ENCODE data around the gene KCNIP1. TPM values are rescaled to one million over a fixed set of nuclear protein-coding genes. Genes with fewer than 3 reads are reported as not detected.
A peak's percentile ranks its signal among the peaks of the same experiment; 100 is the strongest.

KCNIP1 gene
- total and polyA plus RNA-seq, 2 of the 8 experiments (the other 6 are each of a cell fraction or from before 2014, with no cell fraction given), result 0.52 to 0.83 TPM

DNA sequence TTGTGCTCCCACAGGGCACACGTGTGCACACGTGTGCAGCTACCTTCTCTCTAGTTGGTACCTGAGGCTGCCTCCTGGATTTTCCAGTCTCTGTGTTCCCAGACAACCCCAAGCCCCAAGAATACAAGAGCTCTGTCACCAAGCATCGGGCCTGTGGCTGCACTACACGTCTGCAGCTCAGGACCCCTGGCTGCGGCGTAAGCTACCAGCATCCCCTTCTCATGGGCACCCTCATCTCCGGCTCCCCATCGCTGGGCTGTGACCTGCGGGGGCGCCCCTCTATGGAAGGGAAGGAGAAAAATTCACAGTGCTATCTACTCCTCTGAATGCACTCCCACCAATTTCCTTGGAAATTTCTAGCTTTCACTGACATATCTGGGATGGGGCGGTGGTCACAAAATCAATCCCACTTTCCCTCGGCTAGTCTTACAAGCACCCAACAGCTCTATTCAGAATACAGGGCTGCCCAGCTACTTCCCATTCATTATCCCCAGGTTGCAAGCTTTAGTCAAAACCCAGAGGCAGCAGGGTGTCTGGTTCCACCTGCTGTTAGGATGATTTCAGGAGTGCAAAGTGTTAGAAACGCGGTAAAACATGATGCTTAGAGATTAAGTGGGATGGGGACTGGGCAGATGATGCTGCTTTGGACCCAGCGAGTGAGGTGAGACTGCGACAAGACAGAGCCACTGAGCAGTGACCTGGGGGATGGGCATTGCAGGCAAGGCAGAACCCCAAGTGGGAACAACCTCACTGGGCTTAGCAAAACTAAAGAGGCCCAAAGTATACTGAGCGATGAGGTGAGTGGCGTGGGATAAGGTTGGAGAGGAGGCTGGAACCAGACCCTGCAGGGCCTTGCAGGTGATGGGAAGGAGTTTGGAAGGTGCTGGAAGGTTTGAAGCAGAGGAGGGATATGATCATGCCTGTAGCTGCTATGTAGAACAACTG is 121.7 kb downstream of the KCNIP1 start:
- ChIA-PET CTCF (ENCODE audit: partially characterized antibody) (interaction anchor here (0.8 to 39.4 kb wide), 27 partner anchors 0 to 406 kb away, joined by 3 to 982 read pairs (median 4); no protein-coding TSS in a partner anchor), POLR2A (ENCODE audit: partially characterized antibody) (interaction anchor here (0.6 to 1.5 kb wide), 6 partner anchors 8 to 972 kb away, joined by 3 to 5 read pairs (median 3); no protein-coding TSS in a partner anchor)
- Histone ChIP-seq H2BK12ac (ENCODE audit: low read depth, low read length) (no peak overlapping the region), H2AK5ac (ENCODE audit: low read depth, low read length) (no peak overlapping the region; the same call in 1 of the 2 replicates), H4K91ac (replicated peaks; ENCODE audit: insufficient read length, low read length) (peak overlapping the region; percentile 41), H3K23me2 (ENCODE audit: low read depth, low read length) (no peaks in the 10 kb centered on the region), H3K4me1 (replicated peaks in 1 of 4; ENCODE audit: control insufficient read depth in 3 of 4, insufficient read depth in 4 of 4, low read length in 3 of 4) (peaks cover 0 to 10% (median 3%) of the 10 kb centered on the region in 4 experiments; a peak in 6 of 7 replicates), H2BK20ac (ENCODE audit: low read length) (no peak overlapping the region), H3K27me3 (replicated peaks in 1 of 4; ENCODE audit: control insufficient read depth in 3 of 4, extremely low read depth in 1 of 4, insufficient read depth in 3 of 4, low read length in 3 of 4) (no peaks in the 10 kb centered on the region; a peak in 1 of 7 replicates), H3K79me2 (ENCODE audit: control insufficient read depth in 1 of 2, insufficient read depth in 2 of 2, low read length in 2 of 2) (no peaks in the 10 kb centered on the region), H3K23ac (ENCODE audit: insufficient read length) (no peak overlapping the region), H3K9ac (replicated peaks in 1 of 4; ENCODE audit: extremely low read depth in 1 of 4, low read depth in 3 of 4, low read length in 3 of 4) (no peak overlapping the region), H4K20me1 (replicated peaks in 1 of 2; ENCODE audit: control insufficient read depth in 1 of 2, insufficient read depth in 2 of 2, low read length in 2 of 2) (peaks cover 0 to 3% of the 10 kb centered on the region in 2 experiments), H3K18ac (ENCODE audit: extremely low read depth, low read length) (no peak overlapping the region), H3K9me3 (ENCODE audit: insufficient read depth in 2 of 2, low read depth in 1 of 2, low read length in 1 of 2) (no peaks in the 10 kb centered on the region), H3K14ac (ENCODE audit: insufficient read length) (no peak overlapping the region), H4K5ac (ENCODE audit: insufficient read length, low read depth, low read length) (no peak overlapping the region), H2BK120ac (replicated peaks; ENCODE audit: low read depth, low read length) (no peak overlapping the region), H2BK5ac (ENCODE audit: low read depth, low read length) (no peak overlapping the region), H3K27ac (ENCODE audit: low read depth, low read length) (no peak overlapping the region), H3K36me3 (ENCODE audit: control insufficient read depth in 2 of 4, insufficient read depth in 4 of 4, low read length in 3 of 4) (no peaks in the 10 kb centered on the region), H2BK15ac (ENCODE audit: low read length) (no peak overlapping the region), H4K8ac (ENCODE audit: extremely low read depth, insufficient read depth, low read length) (no peak overlapping the region), H3K4ac (replicated peaks; ENCODE audit: insufficient read length, low read depth, low read length) (no peak overlapping the region), H3K56ac (replicated peaks; ENCODE audit: insufficient read length, low read depth, low read length) (no peak overlapping the region), H3K4me2 (ENCODE audit: insufficient read depth in 1 of 2, low read depth in 2 of 2, low read length in 2 of 2) (no peak overlapping the region; a peak in 1 of 4 replicates), H2AFZ (ENCODE audit: low read length) (no peak overlapping the region), H3K79me1 (ENCODE audit: low read depth, low read length) (no peaks in the 10 kb centered on the region), H3K4me3 (ENCODE audit: extremely low read depth in 1 of 4, insufficient read depth in 2 of 4, low read depth in 3 of 4, low read length in 4 of 4) (no peak overlapping the region)
- WGBS, 2 experiments (ENCODE audit: extremely low coverage in 1 of 2, insufficient coverage in 1 of 2, insufficient read length in 1 of 2, insufficient replicate concordance in 2 of 2, low coverage in 1 of 2, low lambda C conversion rate in 2 of 2, missing lambda C conversion rate in 1 of 2), result 62% methylated on average over 18 of the region's 18 CpGs; no CpG with 5 or more reads in 1 of the 2 experiments
- FAIRE-seq (no peak), DNase-seq (ENCODE audit: low read depth in 1 of 2, low spot score in 2 of 2) (no peak)
- TF ChIP-seq, protein P1, sequence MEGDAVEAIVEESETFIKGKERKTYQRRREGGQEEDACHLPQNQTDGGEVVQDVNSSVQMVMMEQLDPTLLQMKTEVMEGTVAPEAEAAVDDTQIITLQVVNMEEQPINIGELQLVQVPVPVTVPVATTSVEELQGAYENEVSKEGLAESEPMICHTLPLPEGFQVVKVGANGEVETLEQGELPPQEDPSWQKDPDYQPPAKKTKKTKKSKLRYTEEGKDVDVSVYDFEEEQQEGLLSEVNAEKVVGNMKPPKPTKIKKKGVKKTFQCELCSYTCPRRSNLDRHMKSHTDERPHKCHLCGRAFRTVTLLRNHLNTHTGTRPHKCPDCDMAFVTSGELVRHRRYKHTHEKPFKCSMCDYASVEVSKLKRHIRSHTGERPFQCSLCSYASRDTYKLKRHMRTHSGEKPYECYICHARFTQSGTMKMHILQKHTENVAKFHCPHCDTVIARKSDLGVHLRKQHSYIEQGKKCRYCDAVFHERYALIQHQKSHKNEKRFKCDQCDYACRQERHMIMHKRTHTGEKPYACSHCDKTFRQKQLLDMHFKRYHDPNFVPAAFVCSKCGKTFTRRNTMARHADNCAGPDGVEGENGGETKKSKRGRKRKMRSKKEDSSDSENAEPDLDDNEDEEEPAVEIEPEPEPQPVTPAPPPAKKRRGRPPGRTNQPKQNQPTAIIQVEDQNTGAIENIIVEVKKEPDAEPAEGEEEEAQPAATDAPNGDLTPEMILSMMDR (IDR thresholded peaks at IDR 0.05; ENCODE audit: control extremely low read depth in 1 of 3, insufficient read depth in 1 of 3, low read depth in 1 of 3, low read length in 3 of 3), result peak in 2 of 3 experiments; percentile 22 to 24; a peak in 3 of 4 replicates
- no peak for TF ChIP-seq YY1 (IDR thresholded peaks at IDR 0.05; ENCODE audit: low read depth, low read length)

All from H1 (cell line).